Fibroblast of pulmonary artery (primary cell): ENCODE data around the gene GLOD4.
"Not testable (repeated sequence)": the region's sequence is repeated elsewhere in the genome, so short reads cannot be mapped to it uniquely, and the experiment has no call there.

Experiments
- DNase-seq: peaks from one replicate; pipeline ENCODE4 v3.0.0-alpha.2; 2010; ENCODE audit warnings: low read depth
- H3K4me3 ChIP-seq: replicated peaks from 2 replicates; pipeline ENCODE4 v1.5.1; 2011; ENCODE audit warnings: low read depth, mild to moderate bottlenecking, control low read depth, low read length, moderate library complexity
- CTCF ChIP-seq: IDR thresholded peaks from 2 replicates; pipeline ENCODE4 v1.5.1; 2011; ENCODE audit warnings: mild to moderate bottlenecking, control low read depth, low read length, inconsistent platforms; ENCODE audit errors: missing control alignments

The GLOD4 gene

GRCh38 chr17:806781-807522, 24.9 kb upstream of the GLOD4 start:
- DNase-seq: no peak
- H3K4me3 ChIP-seq: no peak overlapping the region
- TF ChIP-seq CTCF: no peak

- no peak for TF ChIP-seq CTCF
- no peak for DNase-seq
- no peak overlapping the region for H3K4me3 ChIP-seq
Observed at GRCh38 chr17:806346-806745, 24.3 kb upstream of the GLOD4 start.

GRCh38 chr17:805886-806285, 23.8 kb upstream of the GLOD4 start:
- not testable (repeated sequence) for H3K4me3 ChIP-seq, DNase-seq

- TF ChIP-seq CTCF: no peak
- no peak overlapping the region for H3K4me3 ChIP-seq
- DNase-seq: no peak
Observed at GRCh38 chr17:804541-805435, 22.7 kb upstream of the GLOD4 start.

GRCh38 chr17:802901-803881, 21.1 kb upstream of the GLOD4 start:
- DNase-seq: no peak
- no peak for TF ChIP-seq CTCF
- no peak overlapping the region for H3K4me3 ChIP-seq

GRCh38 chr17:802481-802880, 20.4 kb upstream of the GLOD4 start:
- no peak for TF ChIP-seq CTCF
- no peak overlapping the region for H3K4me3 ChIP-seq
- DNase-seq: no peak
